ENCODE results near the gene PHC2.

PHC2 gene

DNA sequence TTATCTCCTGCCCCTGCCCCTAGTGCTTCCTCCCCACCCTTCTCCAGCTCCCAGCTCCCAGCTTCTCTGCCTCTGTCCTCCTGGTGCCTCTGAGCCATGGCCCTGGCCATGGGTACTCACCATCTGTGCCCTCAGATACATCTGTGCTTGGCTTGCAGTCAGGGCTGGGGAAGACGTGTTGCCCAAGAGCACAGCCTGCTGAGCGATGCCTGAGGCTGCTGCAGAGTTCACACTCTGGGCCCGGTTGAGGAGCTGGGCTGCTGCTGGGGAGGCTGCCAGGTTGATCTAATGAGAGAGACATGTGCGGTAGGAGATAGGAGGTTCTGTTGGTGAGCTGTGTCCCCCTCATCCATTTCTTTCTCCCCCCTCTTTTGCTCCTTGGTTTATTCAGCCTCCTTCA, 60.6 kb downstream of the PHC2 start:
- no peaks in the 10 kb centered on the region for H3K79me2 ChIP-seq (ENCODE audit: insufficient read depth, low read length)
- H3K27me3 ChIP-seq (ENCODE audit: insufficient read depth, low read length), result 0 out of 2 replicates have a peak, but pooled peaks cover 4% of the 10 kb centered on the region
- TF ChIP-seq CTCF (IDR thresholded peaks at IDR 0.05; ENCODE audit: low read length), result no peak
- TF ChIP-seq EZH2 (IDR thresholded peaks at IDR 0.05; ENCODE audit: borderline replicate concordance, low read length), result no peak
- H3K9me3 ChIP-seq (ENCODE audit: low read length), result no peaks in the 10 kb centered on the region
- no peaks in the 10 kb centered on the region for H3F3A ChIP-seq (ENCODE audit: insufficient read depth, low read length)
- no peak overlapping the region for H2AFZ ChIP-seq (ENCODE audit: low read length)
- no peak overlapping the region for H3K4me3 ChIP-seq (ENCODE audit: low read depth, low read length, poor library complexity, severe bottlenecking)
- H3K4me1 ChIP-seq (ENCODE audit: insufficient read depth, low read length, severe bottlenecking), result no peaks in the 10 kb centered on the region
- H3K4me2 ChIP-seq (ENCODE audit: low read length), result no peak overlapping the region
- no peaks in the 10 kb centered on the region for H3K9me2 ChIP-seq (ENCODE audit: low read depth, low read length)
- H3K27ac ChIP-seq (ENCODE audit: low read depth, low read length, poor library complexity, severe bottlenecking), result no peak overlapping the region
- H4K20me1 ChIP-seq (ENCODE audit: insufficient read depth, low read length), result no peaks in the 10 kb centered on the region
- no peak overlapping the region for H3K9ac ChIP-seq (ENCODE audit: low read length)
- no peaks in the 10 kb centered on the region for H3K36me3 ChIP-seq (ENCODE audit: insufficient read depth, low read length)

GRCh38 chr1:33369764-33370163, 61.1 kb downstream of the PHC2 start:
- TF ChIP-seq CTCF (IDR thresholded peaks at IDR 0.05; ENCODE audit: low read length) (no peak), EZH2 (IDR thresholded peaks at IDR 0.05; ENCODE audit: borderline replicate concordance, low read length) (no peak)
- Histone ChIP-seq H3K4me2 (ENCODE audit: low read length) (no peak overlapping the region), H3K4me1 (ENCODE audit: insufficient read depth, low read length, severe bottlenecking) (no peaks in the 10 kb centered on the region), H4K20me1 (ENCODE audit: insufficient read depth, low read length) (no peaks in the 10 kb centered on the region), H3K4me3 (ENCODE audit: low read depth, low read length, poor library complexity, severe bottlenecking) (no peak overlapping the region), H3K9me2 (ENCODE audit: low read depth, low read length) (no peaks in the 10 kb centered on the region), H3K79me2 (ENCODE audit: insufficient read depth, low read length) (no peaks in the 10 kb centered on the region), H3K27me3 (ENCODE audit: insufficient read depth, low read length) (0 out of 2 replicates have a peak, but pooled peaks cover 4% of the 10 kb centered on the region), H2AFZ (ENCODE audit: low read length) (no peak overlapping the region), H3K9me3 (ENCODE audit: low read length) (no peaks in the 10 kb centered on the region), H3K27ac (ENCODE audit: low read depth, low read length, poor library complexity, severe bottlenecking) (no peak overlapping the region), H3K9ac (ENCODE audit: low read length) (no peak overlapping the region), H3K36me3 (ENCODE audit: insufficient read depth, low read length) (no peaks in the 10 kb centered on the region), H3F3A (ENCODE audit: insufficient read depth, low read length) (no peaks in the 10 kb centered on the region)

DNA sequence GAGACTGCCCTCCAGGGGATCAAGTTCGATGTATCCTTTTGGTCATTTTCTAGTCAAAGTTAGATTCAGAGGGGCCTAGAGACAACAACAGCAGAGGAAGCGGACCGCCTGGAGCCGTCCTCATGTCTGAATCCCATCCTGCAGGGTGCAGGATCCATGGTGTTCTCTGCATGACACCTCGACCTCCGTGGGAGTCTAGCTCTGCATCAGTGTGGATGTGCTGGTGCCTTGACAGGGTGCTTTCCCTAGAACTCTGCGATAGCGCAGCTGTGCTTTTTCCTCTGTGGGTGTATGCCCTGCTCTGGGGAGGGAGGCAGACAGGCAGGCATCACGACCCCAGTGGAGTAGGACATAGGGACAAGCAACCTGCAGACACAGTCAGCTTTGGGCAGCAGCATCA, 61.8 kb downstream of the PHC2 start:
- Histone ChIP-seq H3K36me3 (ENCODE audit: insufficient read depth, low read length) (no peaks in the 10 kb centered on the region), H3K4me3 (ENCODE audit: low read depth, low read length, poor library complexity, severe bottlenecking) (no peak overlapping the region), H3K27ac (ENCODE audit: low read depth, low read length, poor library complexity, severe bottlenecking) (no peak overlapping the region), H2AFZ (ENCODE audit: low read length) (no peak overlapping the region), H3F3A (ENCODE audit: insufficient read depth, low read length) (no peaks in the 10 kb centered on the region), H3K9me3 (ENCODE audit: low read length) (no peaks in the 10 kb centered on the region), H3K79me2 (ENCODE audit: insufficient read depth, low read length) (no peaks in the 10 kb centered on the region), H3K4me1 (ENCODE audit: insufficient read depth, low read length, severe bottlenecking) (no peaks in the 10 kb centered on the region), H3K4me2 (ENCODE audit: low read length) (no peak overlapping the region), H4K20me1 (ENCODE audit: insufficient read depth, low read length) (no peaks in the 10 kb centered on the region), H3K9me2 (ENCODE audit: low read depth, low read length) (no peaks in the 10 kb centered on the region), H3K9ac (ENCODE audit: low read length) (no peak overlapping the region), H3K27me3 (ENCODE audit: insufficient read depth, low read length) (0 out of 2 replicates have a peak, but pooled peaks cover 4% of the 10 kb centered on the region)
- TF ChIP-seq CTCF (IDR thresholded peaks at IDR 0.05; ENCODE audit: low read length), result no peak
- TF ChIP-seq EZH2 (IDR thresholded peaks at IDR 0.05; ENCODE audit: borderline replicate concordance, low read length), result no peak
